Measurements from ENCODE around the gene NRP2.

The NRP2 gene

DNA sequence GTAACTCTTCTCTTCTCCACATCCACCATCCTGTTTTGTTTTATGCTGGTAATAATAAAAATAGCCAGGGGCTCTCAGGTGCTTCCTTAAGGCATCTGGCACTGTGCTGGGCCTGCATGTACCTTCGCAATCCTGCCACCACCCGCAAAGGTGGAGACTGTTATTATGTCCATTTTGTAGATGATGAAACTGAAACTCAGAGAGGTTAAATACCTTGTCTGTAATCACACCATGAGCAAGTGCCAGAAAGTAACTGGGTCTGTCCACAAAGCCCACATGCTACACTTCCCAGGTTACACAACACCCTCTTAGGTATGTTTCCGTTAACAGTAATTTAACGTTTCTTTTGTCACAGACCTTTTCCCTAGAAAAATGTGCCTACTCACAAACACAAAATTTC lies 27.0 kb downstream of the NRP2 start:
- no peak for DNase-seq (ENCODE audit: low read depth in 2 of 2)

DNA sequence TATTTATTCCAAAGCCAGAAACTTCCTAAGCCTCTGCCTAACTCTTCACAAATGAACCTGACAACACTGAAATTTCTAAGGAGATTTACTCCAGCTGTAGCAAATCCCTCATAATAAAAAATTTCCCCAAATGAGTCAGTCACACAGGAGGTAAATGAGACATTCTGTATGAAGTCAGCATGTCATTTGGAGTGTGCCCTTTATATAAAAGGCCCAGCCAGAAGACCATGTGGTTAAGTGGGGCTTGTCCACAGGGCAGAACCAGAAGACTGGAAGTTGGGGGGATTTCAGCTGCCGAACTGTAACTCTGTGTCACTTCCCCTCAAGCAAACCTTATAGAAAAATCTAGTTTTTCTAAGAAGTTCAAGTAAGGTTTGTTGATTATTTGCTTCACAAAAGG lies 30.2 kb downstream of the NRP2 start:
- DNase-seq (ENCODE audit: low read depth in 2 of 2), result no peak

DNA sequence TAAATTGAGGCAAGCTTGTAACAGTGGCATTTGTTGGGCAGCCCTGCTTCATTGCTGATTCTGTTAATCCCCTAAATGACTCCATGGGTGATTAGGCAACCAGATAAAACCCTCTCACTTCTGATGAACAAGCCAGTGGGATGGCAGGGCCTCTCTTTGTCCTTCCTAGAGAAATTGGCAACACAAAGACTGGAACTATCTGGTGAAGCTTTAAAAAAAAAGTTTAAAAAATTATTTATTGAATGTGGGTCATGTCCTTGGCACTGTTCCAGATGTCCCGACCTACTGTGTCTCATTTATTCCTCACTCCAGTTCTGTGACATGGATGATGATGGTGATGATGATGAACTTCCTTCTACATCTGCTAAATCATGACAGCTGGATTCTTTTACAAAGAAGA lies 30.8 kb downstream of the NRP2 start:
- DNase-seq (ENCODE audit: low read depth in 2 of 2), result no peak

DNA sequence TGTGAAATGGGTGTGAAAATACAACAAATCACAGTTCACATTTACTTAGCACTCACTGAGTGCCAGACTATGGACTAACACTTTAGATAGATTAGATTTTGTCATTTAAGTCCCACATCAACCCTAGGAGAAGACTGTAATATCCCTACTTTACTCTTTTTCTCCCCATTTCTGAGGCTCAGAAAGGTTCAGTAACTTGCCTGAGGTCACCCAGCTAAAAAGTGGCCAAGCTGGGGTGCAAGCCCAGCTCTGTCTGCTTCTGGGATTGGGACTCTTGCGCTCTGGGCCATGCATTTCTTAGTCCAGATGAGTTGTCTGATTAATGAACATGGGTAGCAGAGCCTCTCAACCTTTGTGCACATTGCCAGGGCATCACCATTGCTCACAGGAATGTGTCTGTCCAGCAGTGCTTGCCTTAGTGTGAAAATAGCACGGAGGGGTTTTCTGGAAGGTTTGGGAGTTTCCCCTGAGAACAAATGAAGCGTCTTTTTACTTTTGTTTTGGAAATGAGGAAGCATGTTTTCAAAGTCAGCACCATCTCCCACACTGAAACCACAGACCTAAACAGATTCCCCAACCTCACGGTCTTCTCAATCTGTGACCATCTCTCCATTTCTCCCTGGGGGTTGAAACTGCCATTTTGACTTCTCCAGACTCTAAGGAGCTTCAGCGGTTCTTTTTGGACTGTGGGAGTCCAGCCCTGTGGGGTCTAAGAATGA lies 31.9 kb downstream of the NRP2 start:
- no peak for DNase-seq (ENCODE audit: low read depth in 2 of 2)

DNA sequence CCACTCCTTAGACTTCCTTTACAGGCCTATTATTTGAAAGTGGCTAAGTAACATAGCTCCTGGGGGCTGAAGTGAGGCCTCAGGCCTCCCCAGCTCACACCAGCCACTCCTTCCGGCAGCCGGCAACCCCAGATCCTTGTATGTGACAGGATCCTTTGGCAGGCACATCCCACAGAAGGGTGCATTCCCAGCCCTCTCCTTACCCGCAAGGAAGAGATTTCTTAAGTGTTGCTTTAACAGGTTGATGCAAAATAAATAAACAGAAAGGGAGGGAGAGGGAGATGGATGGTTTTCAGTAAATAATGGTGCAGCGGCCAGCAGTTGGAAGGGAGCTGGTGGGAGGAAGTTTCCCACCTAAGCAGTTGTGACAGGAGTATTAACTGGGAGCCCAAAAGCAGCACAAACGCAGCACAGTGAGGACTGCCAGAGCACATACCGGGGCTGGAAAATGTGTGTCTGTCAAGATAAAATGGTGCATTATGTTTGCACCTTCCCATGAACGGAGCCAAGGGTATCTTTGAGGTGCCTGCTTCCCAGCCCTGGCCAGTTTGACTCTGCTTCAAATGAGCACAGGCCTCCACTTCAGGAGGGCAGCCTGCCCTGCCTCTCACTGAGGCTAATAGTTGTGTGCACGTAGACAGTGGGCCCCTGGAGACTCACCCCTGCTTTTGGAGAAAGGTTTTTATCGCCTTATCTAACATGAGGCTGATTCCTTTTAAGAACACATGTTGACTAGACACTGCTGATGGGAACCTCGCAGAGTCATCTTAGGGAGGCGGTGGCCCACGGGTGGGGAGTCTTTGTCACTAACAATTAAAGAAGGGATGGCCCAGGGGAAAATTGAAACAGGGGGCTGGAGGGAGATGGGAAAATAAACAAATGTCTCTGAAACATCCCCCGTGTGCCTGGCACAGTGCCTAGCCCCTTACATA lies 32.8 kb downstream of the NRP2 start:
- DNase-seq (ENCODE audit: low read depth in 2 of 2), result no peak

DNA sequence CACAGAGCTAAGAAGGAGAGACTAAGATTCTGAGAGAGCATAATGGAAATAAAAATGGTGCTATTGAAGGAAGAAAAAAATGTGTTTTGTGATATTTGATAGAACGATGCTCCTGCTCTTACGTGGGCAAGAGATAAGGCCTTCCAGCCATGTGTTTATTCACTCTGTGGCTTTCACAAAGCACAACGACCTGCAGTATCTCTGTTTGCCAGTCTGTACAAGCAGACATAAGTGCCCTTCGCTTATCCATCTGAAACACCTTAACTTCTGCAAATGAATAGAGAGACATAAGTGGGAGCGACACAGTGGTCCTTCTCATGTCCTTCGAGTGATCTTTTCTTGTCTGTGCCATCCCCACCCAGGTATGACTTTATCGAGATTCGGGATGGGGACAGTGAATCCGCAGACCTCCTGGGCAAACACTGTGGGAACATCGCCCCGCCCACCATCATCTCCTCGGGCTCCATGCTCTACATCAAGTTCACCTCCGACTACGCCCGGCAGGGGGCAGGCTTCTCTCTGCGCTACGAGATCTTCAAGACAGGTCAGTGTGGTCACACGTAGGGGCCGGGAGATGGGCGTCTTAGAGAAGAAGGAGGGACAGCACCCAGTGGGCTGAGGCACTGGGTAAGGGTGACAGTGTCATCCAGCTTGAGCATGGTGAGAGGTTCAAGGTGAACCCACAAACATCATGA lies 33.7 kb downstream of the NRP2 start:
- DNase-seq (ENCODE audit: low read depth in 2 of 2), result no peak

DNA sequence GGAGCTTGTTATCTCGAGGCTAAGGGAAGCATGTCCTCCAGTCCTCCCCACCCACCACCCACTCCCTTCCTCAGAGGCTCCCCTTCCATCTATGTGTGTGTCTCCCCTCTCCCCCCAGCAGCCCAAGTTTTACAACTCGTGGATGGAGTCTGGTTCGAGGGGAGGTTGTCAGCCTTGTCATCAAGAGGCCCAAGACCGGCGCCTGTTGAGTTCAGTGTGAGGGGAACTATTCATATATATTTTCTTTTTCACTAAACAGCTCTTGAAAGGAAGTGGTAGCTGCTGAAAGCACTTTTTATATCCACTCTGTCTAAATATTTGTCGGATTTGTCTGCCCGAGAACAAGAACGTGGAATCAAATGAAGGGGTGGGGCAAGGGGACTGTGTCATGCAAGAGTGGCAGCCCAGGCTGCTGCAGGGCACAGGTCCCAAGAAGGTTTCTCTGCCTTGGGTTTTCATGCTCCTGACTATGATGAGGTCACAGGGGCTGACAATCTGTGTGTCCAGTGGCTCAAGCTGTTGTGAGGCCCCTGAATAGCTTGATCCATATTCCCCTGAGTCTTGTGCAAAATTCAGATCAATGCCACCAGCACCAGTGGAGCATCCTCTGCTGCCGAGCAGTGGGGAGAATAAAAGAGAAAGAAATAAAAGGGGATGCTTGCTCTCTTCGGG lies 35.0 kb downstream of the NRP2 start:
- no peak for DNase-seq (ENCODE audit: low read depth in 2 of 2)

DNA sequence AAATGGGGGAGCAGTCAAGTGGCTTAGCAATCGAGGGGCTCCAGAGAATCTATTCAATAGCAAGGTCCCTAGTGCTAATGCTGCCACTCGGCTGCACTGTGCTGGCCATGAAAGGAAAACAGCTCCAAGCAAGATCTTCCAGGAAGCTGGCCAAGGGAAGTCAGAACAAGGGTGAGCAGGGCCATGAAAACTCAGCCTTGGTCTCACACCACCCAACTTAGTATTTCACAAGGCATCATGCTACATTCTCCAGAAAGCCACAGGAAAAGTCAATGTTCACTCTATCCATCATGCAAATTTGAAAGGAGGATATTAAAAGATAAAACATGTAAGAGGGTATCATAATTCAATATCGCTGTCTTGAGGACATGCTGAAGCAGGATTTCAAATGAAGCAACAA lies 35.7 kb downstream of the NRP2 start:
- no peak for DNase-seq (ENCODE audit: low read depth in 2 of 2)

DNA sequence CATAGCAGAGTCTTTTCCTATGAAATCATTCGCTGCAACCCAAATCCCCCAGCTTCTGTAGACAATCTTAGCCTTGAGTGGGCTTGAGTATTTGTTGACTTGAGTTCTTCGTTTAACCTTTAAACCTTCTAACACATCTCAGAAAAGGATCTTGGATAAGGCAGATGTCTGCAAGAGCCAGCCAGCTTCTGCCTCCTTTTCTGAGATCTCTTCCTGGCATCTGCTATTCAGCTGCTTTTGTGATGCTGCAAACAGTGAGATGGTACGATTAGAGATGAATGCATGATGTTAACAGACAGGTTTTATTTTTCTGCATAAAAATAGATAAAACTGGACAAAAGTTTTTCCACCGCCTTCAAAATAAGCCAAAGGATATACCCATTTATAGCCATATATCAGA lies 37.5 kb downstream of the NRP2 start:
- DNase-seq (ENCODE audit: low read depth in 2 of 2), result no peak

DNA sequence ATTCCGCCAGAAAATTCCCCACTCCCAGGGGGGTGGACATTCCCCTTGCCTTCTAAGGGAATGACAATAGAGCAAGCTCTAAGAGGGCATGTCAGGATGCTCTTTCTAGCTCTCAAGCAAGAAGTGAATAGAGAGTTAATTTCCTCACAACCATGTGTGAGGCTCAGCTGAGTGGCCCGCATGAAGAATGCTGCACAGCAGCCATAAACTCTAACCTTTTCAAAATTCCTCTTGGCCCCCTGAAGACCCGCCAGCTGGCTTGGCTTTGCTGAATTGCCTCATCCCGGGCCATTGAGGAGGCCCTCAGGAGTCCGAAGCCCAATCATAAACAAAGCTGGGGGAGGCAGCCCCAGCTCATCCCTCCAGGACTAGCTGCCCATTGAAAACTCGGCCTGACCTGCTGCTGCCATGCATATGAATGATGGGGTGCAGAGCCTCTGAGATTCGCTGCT lies 38.2 kb downstream of the NRP2 start:
- no peak for DNase-seq (ENCODE audit: low read depth in 2 of 2)

DNA sequence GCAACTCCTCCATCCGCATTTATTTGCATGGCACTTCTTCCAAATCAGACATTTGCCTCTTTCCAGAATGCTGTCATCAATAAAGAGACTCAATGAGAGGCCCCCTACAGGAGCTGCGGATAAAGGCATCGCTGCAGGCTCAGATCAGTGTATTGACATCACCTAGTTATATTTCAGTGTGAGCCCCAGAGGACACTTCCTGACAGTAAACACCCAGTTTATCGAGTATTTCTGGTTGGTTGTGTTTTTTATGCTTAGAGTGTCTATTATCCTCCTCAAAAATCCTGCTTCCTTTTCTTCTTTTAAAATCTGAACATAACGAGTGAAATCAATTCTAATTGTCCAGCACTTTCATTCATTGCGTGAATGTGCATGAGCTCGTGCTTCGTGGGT lies 38.8 kb downstream of the NRP2 start:
- DNase-seq (ENCODE audit: low read depth in 2 of 2), result no peak

DNA sequence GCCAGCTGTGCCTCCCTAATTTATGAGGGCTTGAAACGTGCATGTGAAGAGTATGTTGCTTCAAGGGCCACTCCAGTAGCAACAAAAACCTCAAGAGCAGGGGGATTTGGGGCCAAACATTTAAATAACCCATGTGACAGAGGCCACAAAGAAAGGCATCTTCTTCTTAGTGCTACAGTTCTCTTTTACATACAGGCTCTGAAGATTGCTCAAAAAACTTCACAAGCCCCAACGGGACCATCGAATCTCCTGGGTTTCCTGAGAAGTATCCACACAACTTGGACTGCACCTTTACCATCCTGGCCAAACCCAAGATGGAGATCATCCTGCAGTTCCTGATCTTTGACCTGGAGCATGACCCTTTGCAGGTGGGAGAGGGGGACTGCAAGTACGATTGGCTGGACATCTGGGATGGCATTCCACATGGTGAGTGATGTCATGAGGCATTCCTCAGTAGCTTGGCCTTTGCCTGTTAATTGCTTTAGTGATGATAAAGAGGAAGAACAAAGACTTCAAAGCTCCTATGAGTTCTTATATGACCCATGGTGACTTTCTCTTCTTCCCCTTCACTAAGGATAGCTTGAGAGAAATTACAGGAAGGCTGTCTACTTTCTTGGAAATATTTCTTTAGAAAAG lies 40.1 kb downstream of the NRP2 start:
- DNase-seq (ENCODE audit: low read depth in 2 of 2), result no peak

DNA sequence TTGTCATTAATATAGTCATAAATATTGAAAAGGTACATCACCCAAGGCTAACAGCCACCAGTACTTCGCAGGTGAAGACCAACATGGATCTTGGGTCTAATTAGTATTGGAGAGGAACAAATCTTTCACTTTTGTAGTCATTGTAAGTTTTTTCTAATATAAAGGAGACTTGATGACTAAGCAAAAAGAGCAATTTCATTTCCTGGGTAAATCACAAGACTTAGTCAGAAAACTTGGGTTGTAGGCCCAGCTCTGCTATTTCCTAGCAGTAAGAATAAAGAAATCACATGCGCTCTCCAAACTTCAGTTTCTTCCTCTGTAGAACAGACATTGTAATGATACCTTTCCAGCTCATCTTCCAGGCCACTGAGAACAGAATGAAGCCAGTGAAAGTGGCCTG lies 40.9 kb downstream of the NRP2 start:
- DNase-seq (ENCODE audit: low read depth in 2 of 2), result no peak

DNA sequence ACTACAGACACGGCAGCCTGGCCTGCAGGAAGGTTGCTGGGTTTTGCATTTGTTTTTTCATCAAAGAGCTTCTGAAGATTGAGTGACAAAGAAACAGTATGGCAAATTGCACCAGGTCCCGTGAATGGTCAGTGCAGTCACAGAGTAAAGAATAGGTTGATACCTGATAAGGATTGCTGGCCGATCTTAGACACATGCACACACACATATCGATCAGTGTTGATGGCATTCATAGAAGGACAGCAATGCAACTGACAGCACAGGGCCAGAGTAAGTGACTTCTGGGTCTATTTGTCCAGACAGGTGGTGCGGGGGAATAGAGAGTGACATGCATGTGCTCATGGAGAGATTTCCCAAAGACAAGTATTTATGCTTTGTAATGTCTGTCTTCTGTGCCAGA lies 42.8 kb downstream of the NRP2 start:
- DNase-seq (ENCODE audit: low read depth in 2 of 2), result no peak

DNA sequence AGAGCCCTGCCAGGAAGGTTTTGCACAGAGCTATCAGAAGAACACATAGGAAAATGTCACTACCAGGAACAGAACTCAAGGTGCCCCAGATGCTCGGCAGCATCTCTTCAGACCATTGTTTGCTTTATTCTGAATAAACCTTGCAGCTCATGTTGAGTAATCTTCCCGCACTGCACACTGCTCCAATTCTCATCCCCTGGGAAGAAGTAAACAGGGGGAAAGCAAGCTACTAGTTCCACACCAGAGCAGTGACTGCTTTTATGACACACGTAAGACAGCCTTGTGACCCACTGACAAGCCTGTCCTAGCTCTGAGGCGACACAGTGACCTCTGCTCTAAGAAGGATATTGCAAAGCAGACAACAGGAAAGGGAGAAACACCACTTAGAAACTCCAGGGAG lies 44.2 kb downstream of the NRP2 start:
- DNase-seq (ENCODE audit: low read depth in 2 of 2), result no peak

DNA sequence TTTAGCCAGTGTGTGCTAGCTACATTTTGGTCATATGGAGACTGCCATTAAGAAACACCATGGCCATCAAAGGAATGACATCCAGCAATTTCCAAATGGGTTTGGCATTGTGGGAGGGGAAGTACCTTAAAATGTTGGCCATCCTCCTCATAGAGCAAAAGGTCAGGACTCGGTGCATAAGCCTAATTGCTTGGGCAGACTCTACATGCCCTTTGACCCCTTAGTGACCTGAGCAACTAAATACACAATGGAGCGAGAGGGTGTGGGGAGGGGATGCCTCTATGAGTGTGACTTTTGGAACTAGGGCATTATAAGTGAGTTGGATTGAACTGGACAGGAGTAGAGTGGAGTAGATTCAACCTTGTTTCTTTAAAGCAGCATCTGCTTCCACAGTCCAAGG lies 44.9 kb downstream of the NRP2 start:
- DNase-seq (ENCODE audit: low read depth in 2 of 2), result no peak

DNA sequence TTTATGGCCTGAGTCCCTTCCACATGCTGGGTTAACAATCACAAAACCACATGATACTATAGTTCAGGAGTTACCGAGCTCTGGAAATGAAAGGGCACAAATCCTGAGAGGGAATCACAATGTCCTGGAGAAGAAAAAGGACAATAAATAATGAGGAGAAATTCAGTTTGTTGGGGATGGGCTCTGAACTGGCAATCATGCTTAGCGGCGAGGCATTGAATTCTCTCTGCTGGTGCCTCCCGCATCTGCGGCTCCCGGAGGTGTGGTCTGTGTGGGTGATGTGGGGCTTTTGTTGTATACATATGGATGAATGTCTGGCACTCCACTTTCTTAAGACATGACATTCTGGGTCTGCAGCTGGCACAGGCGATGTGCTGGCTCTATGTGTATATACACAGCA lies 46.1 kb downstream of the NRP2 start:
- DNase-seq (ENCODE audit: low read depth in 2 of 2), result no peak

DNA sequence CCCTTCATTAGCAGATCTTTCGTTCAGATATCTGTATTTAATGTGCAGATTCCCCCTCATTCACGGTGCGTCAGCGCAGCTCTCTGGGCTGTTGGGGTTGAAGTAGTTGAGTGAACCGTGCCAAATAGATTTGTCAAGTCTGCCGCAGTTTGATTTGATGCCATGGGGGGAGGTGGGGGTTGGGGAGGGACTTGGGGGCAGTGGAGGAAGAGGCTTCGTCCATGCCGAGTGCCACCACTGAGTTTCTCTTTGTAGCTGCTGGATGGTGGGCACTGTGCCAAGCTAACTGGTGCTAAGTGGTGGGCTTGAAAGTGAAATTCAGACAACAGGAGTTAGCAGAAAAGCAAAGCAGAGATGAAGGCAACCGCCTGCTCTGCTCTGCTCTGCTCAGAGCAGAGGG lies 47.9 kb downstream of the NRP2 start:
- DNase-seq (ENCODE audit: low read depth in 2 of 2), result no peak

DNA sequence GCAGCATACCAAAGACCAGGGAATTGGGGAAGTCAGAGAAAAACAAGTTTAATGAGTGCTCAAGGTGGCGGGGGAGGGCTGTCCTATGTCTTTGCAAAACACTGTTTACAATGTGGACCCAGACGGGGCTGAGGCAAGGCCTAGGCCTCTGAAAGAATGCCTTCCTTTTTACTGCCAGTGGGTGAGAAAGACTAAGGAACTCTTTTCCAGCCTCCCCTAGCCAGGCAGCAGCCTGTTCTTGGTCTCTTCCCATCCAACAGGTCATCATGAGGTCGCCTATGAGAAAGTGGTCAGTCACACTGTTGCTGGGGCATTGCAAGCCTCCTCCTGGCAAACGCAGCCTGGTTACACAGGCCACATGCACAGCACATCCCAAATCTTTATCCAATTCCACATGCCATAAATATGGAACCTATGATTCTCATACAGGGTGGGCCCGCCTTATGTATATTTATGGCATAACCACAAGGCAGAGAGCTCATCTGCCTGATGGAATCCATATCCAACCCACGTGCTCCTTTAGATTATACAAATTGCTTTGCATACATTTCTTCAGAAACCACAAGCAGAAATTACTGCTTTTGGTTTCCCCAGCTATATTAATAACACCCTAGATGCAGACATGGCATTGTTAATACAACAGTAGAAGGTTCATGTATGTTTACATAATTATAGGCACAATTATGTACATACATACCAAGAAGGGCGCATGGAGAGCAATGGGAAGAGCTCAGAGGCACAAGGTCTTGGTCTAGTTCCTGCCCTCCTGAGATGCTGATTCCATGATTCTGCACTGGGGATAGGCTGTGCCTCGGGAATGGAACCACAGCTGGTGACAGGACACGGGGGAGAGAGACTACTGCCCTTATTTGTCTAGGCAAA lies 48.6 kb downstream of the NRP2 start:
- no peak for DNase-seq (ENCODE audit: low read depth in 2 of 2)

DNA sequence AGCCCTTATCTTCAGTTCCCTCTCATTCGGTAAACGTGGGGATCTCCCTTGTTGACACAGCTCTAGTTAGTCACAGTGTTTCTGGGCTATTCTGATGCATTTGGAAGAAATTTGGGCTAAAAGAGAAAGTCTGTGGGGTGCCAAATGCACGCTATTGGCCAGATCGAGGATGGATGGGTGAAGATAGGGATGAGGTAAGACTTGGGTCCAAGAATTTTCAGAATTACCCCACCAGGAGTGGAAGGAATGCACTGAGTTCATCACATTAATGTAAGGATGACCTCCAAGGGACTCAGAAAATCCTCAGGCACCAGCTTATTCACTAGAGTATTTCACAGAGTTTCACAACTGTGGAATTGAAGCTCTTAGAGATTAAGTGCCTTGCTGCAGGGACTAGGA lies 49.3 kb downstream of the NRP2 start:
- DNase-seq (ENCODE audit: low read depth in 2 of 2), result no peak

DNA sequence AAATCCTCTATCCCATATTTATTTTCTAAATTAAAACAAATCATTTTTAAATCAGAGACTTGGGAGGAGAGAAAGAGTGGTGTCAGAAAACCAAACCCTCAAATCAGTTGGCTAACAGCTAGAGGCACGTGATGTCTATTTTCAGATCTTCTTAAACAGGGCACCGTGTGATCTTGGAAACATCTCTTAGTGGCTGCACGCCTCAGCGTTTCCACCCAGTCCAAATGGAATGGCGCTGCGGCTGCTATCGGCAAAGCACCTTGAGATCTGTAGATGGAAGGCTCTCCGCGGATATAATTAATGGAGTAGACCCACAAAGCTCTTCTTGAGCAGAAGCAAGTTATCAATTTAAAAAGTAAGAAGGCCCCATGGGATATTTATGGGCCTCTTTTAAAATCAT lies 50.0 kb downstream of the NRP2 start:
- no peak for DNase-seq (ENCODE audit: low read depth in 2 of 2)

All from stimulated activated CD4-positive, alpha-beta T cell treated with anti-CD3 and anti-CD28 coated beads, Interleukin-15, amount 100 ng/mL, for 48 hours (primary cell).